Activated CD8-positive, alpha-beta memory T cell treated with anti-CD3 and anti-CD28 coated beads for 48 hours (primary cell): ENCODE data around the gene ALDH1A3.

Source experiments
- DNase-seq, 3 experiments: peaks; one replicate each; pipeline ENCODE4 v3.0.0-alpha.2; 2020; ENCODE audit warnings: low read depth in 2 of 3, low spot score in 2 of 3

The ALDH1A3 gene

GRCh38 chr15:100924436-100924835 lies 44.8 kb downstream of the ALDH1A3 start:
- DNase-seq, result no peak

GRCh38 chr15:100925480-100925879 lies 45.8 kb downstream of the ALDH1A3 start:
- DNase-seq, result no peak

GRCh38 chr15:100926258-100926657 lies 46.6 kb downstream of the ALDH1A3 start:
- DNase-seq, result no peak

GRCh38 chr15:100926971-100927756 lies 47.5 kb downstream of the ALDH1A3 start:
- DNase-seq, result no peak

GRCh38 chr15:100928632-100929280 lies 49.1 kb downstream of the ALDH1A3 start:
- DNase-seq, result no peak

- no peak for DNase-seq
Observed at GRCh38 chr15:100929641-100930042, 50.0 kb downstream of the ALDH1A3 start.

GRCh38 chr15:100930306-100930848 lies 50.7 kb downstream of the ALDH1A3 start:
- DNase-seq, result no peak

- DNase-seq, result no peak
Observed at GRCh38 chr15:100931143-100931890, 51.7 kb downstream of the ALDH1A3 start.

- DNase-seq, result no peak
Observed at GRCh38 chr15:100932676-100933348, 53.2 kb downstream of the ALDH1A3 start.

- DNase-seq, result no peak
Observed at GRCh38 chr15:100934166-100934565, 54.5 kb downstream of the ALDH1A3 start.

- no peak for DNase-seq
Observed at GRCh38 chr15:100934726-100935125, 55.1 kb downstream of the ALDH1A3 start.

- DNase-seq, result no peak
Observed at GRCh38 chr15:100937171-100937570, 57.5 kb downstream of the ALDH1A3 start.

- no peak for DNase-seq
Observed at GRCh38 chr15:100939791-100940190, 60.2 kb downstream of the ALDH1A3 start.

- no peak for DNase-seq
Observed at GRCh38 chr15:100940767-100941379, 61.2 kb downstream of the ALDH1A3 start.

- no peak for DNase-seq
Observed at GRCh38 chr15:100941536-100941935, 61.9 kb downstream of the ALDH1A3 start.

GRCh38 chr15:100942656-100943425 lies 63.2 kb downstream of the ALDH1A3 start:
- DNase-seq, result no peak

GRCh38 chr15:100944244-100944895 lies 64.7 kb downstream of the ALDH1A3 start:
- no peak for DNase-seq

- no peak for DNase-seq
Observed at GRCh38 chr15:100944986-100945385, 65.4 kb downstream of the ALDH1A3 start.

- DNase-seq, result no peak
Observed at GRCh38 chr15:100947760-100948429, 68.3 kb downstream of the ALDH1A3 start.
